Measurements from ENCODE around the gene MPLKIP. TPM values are rescaled to one million over a fixed set of nuclear protein-coding genes. Genes with fewer than 3 reads are reported as not detected.

MPLKIP gene
- total RNA-seq, 1 experiment from 2014 or later = 43.2 TPM

GRCh38 chr7:40077849-40078248, 56.6 kb downstream of the MPLKIP start:
- Histone ChIP-seq H2AFZ (ENCODE audit: low read length) (no peak overlapping the region), H3K23me2 (ENCODE audit: insufficient read length, low read depth, low read length, poor library complexity, severe bottlenecking) (no peaks in the 10 kb centered on the region), H3K27me3 (ENCODE audit: insufficient read depth, low read length) (no peaks in the 10 kb centered on the region), H3K9ac (ENCODE audit: extremely low read depth, insufficient read length, low read length) (no peak overlapping the region), H4K5ac (ENCODE audit: insufficient read length, low read depth, low read length) (no peak overlapping the region), H4K20me1 (ENCODE audit: control insufficient read depth, insufficient read depth, insufficient read length) (no peaks in the 10 kb centered on the region), H3K14ac (ENCODE audit: insufficient read depth, low read length) (no peak overlapping the region), H4K8ac (replicated peaks; ENCODE audit: insufficient read length, low read depth, low read length) (no peak overlapping the region), H2BK15ac (ENCODE audit: low read depth, low read length) (no peak overlapping the region), H3K27ac (ENCODE audit: insufficient read length, low read depth, low read length) (no peak overlapping the region), H4K91ac (ENCODE audit: insufficient read length, low read depth, low read length) (no peak overlapping the region), H3K56ac (ENCODE audit: insufficient read length, low read depth, low read length) (no peak overlapping the region), H3K79me2 (ENCODE audit: insufficient read depth, low read length) (no peaks in the 10 kb centered on the region), H2BK20ac (ENCODE audit: low read depth, low read length, poor library complexity, severe bottlenecking) (no peak overlapping the region), H3K23ac (ENCODE audit: insufficient read length, low read depth, low read length) (no peak overlapping the region), H2BK120ac (ENCODE audit: low read depth, low read length, poor library complexity, severe bottlenecking) (no peak overlapping the region), H3K4me2 (ENCODE audit: insufficient read depth, insufficient read length, low read length) (no peak overlapping the region), H3K18ac (ENCODE audit: insufficient read length, low read depth, low read length) (no peak overlapping the region), H3K9me3 (ENCODE audit: control insufficient read depth, low read depth, low read length) (no peaks in the 10 kb centered on the region), H3K4me1 (ENCODE audit: insufficient read depth, low read length) (no peaks in the 10 kb centered on the region), H3K79me1 (ENCODE audit: insufficient read depth, low read depth, low read length, poor library complexity, severe bottlenecking) (no peaks in the 10 kb centered on the region), H2BK12ac (ENCODE audit: insufficient read length, low read depth, low read length) (no peak overlapping the region), H3T11ph (ENCODE audit: low read length) (no peak overlapping the region), H2AK5ac (ENCODE audit: insufficient read length, low read length) (no peak overlapping the region), H2BK5ac (ENCODE audit: insufficient read length, low read length) (no peak overlapping the region), H3K4ac (ENCODE audit: low read depth, low read length) (no peak overlapping the region)
- TF ChIP-seq CTCF (conservative IDR thresholded peaks at IDR 0.05) = no peak
- no peaks in the 10 kb centered on the region for H3K4me1 Mint-ChIP-seq
- H3K27me3 Mint-ChIP-seq (ENCODE audit: low read depth) = no peaks in the 10 kb centered on the region
- no CpG with 5 or more reads among the region's 3 CpGs for WGBS (ENCODE audit: extremely low coverage, insufficient read length, low lambda C conversion rate)
- no peaks in the 10 kb centered on the region for H3K9me3 Mint-ChIP-seq
- no peak for DNase-seq
- peaks cover 3 to 16% (median 14%) of the 10 kb centered on the region in 3 experiments; a peak in 5 of 7 replicates for H3K36me3 Mint-ChIP-seq (ENCODE audit: insufficient read depth in 1 of 3, low read depth in 3 of 3)
- no peak overlapping the region for H3K27ac Mint-ChIP-seq
- no peak overlapping the region for H3K4me3 Mint-ChIP-seq

Other genes with a start within 250 kb of the MPLKIP start
- 50.2 and 52.2 TPM in 2 replicates for gene CDK13, start 184.4 kb downstream of the MPLKIP start, total RNA-seq (2021)
- 2.7 and 5.4 TPM in 2 replicates for gene SUGCT, start 383 bp upstream of the MPLKIP start, total RNA-seq (2021)